Hematopoietic multipotent progenitor cell treated with erythropoietin and hydrocortisone succinate and interleukin-3 and kit ligand, for 6 days (in vitro differentiated cells): ENCODE measurements around the gene SPR.
A peak's percentile ranks its signal among the peaks of the same experiment; 100 is the strongest.
"Not testable (repeated sequence)": the region's sequence is repeated elsewhere in the genome, so short reads cannot be mapped to it uniquely, and the experiment has no call there.

ENCODE experiments used
- DNase-seq: peaks from one replicate; pipeline ENCODE4 v3.0.0-alpha.2; 2015

The SPR gene

DNA sequence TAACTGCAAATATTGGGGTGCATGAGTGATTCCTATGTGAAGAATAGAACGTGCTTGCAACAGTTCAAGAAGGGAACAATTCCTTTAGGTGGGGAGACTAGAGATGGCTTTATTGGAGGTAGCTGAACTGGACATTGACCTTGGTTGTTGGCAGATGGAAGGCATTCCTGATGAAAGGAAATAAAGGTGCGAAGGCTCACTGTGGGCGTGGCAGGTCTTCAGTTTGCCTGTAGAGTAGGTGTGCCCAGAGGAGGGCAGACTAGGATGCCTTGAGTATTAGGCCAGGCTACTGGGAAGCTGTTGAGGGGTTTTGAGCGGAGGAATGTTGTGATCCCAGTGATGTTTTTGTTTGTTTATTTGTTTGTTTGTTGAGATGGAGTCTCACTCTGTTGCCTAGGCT is 2.8 kb downstream of the SPR start:
- no peak for DNase-seq

DNA sequence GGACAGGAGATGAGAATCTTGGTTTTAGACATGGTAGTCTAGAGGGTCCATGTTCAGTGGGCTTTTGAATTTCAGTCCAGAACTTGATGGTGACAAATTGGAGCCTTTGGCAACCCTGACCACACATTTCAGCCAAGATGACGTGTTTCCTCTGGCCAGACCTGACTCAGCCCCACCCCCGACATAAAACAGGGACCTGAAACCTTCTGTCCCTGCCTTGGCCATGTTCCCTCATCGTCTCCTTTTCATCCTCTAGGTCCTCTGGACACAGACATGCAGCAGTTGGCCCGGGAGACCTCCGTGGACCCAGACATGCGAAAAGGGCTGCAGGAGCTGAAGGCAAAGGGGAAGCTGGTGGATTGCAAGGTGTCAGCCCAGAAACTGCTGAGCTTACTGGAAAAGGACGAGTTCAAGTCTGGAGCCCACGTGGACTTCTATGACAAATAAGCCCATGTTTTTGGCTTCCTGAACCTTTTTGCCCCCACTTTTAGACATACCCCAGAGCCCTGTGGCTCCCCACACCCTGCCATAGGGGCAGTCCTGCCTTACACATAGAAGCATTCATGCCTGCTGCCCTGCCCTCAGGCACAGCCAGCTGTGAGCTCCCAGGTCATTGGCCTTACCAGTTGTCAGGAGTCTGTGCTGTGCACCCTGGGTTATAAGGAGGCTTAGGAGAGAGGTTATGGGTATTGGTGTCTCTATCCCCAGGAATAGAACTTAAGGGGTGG is 4.0 kb downstream of the SPR start:
- no peak for DNase-seq

DNA sequence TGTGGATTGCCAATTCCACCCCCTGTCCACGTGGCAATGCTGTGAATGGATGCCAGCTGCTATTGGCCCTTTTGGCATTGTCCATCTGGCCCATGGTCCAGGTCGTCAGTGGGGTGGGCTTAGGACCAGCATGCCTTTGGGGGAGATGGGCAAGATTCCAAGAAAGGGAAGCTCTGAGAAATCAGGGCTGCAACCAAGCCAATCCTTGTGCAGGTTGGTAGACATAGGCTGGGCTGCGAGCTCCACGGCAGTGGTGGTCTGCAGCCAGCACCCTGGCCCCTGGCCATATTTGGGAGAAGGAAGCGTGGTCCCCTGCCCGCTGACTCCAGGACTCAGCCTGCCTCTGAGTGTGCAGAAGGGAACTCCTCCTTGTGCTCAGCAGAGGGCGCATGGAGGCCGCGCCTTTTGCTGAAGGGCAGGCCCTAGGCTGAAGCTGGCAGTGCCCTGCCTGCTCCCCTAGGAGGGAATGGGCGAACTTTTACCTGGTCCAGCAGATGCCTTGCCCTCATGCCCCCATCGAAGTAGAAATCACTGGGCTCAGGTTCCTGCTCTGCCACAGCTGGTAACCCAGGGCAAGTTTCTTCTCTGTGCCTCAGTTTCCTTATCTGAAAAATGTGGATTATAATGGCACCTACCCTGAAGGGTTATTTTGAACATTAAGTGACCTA is 5.4 kb downstream of the SPR start:
- DNase-seq, result peak; percentile 88

- peak; percentile 80 for DNase-seq
These were observed 6.5 kb downstream of the SPR start for GRCh38 chr2:72893594-72894319.

GRCh38 chr2:72894514-72894913 is 7.3 kb downstream of the SPR start:
- DNase-seq, result no peak

- no peak for DNase-seq
These were observed 7.9 kb downstream of the SPR start for GRCh38 chr2:72895154-72895553.

- DNase-seq, result no peak
These were observed 8.6 kb downstream of the SPR start for GRCh38 chr2:72895759-72896281.

- no peak for DNase-seq
These were observed 9.2 kb downstream of the SPR start for GRCh38 chr2:72896446-72896845.

GRCh38 chr2:72897785-72898584 is 10.8 kb downstream of the SPR start:
- no peak for DNase-seq

- DNase-seq, result no peak
These were observed 11.3 kb downstream of the SPR start for GRCh38 chr2:72898585-72898906.

DNA sequence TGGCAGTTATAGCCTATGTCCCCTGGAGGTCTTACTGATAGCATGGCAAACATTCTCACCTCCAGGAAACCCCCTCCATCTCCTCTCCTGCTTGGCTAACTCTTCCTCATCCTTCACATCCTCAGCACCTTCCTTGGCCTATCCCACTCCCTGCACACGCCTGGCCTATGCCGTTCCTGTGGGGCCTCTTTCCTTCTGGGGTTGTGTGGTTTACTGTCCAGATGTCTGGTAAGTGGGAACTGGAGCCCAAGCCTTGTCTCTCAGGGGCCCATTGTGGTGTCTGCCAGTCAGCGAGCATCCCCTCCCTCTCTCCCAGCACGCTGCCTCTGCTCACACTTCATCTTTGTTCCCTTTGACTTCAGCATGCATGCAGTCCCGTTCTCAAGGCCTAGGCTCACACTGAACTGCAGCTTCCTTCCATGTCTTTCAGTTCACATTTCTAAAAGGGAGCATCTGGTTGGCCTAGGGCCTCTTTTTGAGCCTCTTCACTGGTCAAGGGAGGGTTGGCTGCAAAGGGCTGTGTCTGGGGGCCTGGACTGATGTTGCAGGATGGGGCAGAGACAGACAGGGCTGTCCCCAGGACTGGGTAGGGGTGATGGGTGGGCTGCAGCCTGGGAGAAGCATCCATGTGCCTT is 13.1 kb downstream of the SPR start:
- no peak for DNase-seq

- peak; percentile 39 for DNase-seq
These were observed 14.2 kb downstream of the SPR start for GRCh38 chr2:72901426-72901825.

- DNase-seq, result not testable (repeated sequence)
These were observed 20.2 kb downstream of the SPR start for GRCh38 chr2:72907369-72907768.

DNA sequence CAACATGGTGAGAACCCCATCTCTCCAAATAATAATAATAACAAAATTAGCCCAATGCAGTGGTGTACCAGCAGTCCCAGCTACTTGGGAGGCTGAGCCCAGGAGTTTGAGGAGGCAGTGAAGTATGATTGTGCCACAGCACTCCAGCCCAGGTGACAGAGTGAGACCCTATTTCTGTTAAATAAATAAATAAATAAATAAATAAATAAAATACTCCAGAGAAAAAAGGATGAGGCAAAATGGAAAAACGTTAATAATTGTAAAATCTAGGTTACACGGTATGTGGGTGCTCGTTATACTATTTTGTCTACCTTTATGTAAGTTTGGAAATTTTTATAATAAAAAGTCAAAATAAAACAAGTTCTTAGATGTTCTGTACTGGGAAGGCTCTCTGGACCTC is 21.5 kb downstream of the SPR start:
- DNase-seq, result no peak

- no peak for DNase-seq
These were observed 24.0 kb downstream of the SPR start for GRCh38 chr2:72911256-72911655.

- no peak for DNase-seq
These were observed 26.4 kb downstream of the SPR start for GRCh38 chr2:72913486-72914205.

- DNase-seq, result no peak
These were observed 27.0 kb downstream of the SPR start for GRCh38 chr2:72914206-72914559.

DNA sequence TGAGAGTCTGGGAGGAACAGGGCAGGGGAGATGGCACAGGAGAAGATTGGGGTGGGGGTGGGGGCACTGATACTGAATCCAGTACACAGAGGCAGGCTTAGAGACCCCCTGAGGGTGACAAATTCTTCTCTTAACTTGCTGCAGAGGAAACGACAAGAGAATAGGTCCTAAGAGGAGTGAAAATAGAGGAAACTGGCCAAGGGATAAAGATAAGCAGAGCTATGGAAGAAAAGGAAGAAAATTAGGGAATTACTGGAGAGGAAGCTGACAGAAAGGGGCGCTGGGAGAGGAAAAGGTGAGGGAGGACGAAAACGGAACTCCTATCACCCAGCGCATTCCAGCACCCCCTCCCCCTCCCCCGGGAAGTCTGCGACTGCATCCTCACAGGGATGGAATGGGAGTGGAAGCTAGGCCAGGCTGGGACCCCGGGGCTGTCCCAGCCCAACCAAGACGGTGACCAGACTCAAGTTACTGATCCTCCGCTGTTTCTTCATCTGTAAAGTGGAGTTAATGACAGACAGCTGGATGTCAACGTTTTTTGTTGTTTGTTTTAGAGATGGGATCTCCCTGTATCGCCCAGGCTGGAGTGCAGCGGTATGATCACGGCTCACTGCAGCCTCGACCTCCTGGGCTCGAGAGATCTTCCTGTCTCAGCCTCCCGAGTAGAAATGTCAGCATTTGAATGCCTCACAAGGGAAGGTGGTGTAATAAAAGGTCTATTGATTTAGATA is 27.5 kb downstream of the SPR start:
- DNase-seq, result no peak

DNA sequence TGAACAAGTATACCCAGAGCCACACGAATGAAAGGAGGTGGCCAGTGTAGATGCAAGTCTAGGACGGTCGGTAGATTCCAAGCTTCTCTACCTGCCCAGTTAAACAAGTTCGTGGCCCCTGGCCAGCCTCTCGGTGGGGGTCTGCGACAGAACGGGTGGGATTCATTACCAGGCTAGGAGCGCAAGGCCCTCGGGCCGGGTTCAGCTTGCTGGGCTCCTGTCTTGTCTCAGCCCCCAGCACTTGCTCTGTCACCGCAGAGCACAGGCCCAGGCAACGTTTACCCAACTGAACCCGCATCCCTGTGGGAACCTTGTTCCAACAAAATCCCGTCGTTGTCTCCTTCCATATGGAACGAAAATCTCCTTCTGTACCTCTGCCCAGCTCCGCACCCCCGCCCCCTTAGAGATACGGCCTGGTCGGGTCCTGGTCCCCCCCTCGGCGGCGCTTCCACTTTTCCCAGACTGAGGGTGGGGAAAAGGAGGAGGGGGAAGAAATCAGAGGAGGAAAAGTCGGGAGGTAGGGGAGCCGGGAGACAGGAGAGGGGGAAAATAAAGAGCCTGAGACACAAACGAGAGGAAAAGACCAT is 28.2 kb downstream of the SPR start:
- no peak for DNase-seq

GRCh38 chr2:72915907-72916742 is 28.9 kb downstream of the SPR start:
- peak; percentile 51 for DNase-seq
